Activated T-cell treated with anti-CD3 and anti-CD28 coated beads for 24 hours (primary cell): Measurements from ENCODE around the gene SPRED2.

Experiments used
- DNase-seq: peaks from one replicate; pipeline ENCODE4 v3.0.0-alpha.2; 2020; ENCODE audit warnings: low read depth

Gene SPRED2

GRCh38 chr2:65383541-65384488 lies 48.6 kb downstream of the SPRED2 start:
- no peak for DNase-seq

DNA sequence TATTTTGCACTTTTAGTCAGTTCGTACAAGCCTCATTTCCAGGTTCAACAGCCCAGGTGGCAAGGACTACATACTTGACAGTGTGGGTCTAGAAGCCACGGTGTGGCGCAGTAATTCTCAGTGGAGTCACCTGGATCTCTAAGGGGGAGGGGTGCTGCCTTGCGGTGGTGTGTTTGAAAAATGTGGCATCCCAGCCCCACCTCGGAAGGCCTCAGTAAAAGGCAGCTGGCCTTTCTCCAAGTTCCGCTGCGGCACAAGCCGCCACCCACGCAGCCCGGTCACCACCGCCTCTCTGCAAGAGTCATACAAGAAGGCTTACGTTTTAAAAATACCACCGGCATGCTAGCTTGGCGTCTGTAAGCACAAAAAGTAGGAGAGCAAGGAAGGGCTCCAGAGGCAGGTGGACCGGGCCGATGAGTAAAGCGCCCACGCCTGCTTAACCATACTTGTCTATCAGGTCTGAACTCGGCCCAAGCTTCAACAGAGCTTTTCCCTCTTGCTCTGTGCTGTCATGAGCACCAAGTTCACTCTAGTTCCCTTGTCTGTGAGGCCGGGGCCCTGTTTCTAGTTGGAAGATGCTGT lies 49.5 kb downstream of the SPRED2 start:
- DNase-seq: peak; percentile 80

DNA sequence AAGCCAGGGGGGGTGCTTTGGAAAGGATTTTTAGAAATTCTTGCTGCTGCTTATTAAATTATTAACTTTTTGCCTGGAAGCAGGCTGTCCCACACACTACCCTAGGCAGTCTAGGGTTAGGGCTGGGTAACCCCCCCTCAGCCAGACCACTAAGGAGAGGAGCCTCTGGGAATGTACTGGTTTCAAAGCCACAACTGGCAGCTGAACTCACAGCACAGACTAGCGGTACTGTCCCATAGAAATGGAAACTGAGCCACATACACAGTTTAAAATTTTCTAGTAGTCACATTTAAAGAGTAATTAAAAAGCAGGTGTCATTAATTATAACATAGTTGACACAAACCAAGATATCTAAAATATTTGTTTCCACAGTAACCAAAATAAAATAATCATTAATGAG lies 50.1 kb downstream of the SPRED2 start:
- DNase-seq: no peak

GRCh38 chr2:65381607-65382051 lies 50.8 kb downstream of the SPRED2 start:
- DNase-seq: no peak

DNA sequence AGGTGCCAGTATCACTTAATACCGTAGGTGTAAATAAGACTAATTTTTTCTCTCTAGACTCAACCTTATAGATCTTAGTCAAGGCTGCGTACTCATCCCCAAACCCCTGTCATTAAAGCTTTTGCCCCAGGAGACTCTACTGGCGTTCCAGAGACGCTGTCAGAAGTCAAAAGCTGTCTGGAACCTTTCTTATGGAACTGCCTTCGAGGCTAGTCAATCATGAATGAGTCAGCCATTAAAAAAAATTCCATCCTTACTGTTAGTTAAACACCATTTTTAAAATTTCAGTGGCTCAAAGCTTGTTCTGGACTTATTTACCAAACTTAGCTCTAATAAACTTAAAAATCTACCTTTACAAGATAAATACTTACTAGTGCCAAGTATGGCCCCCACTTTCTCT lies 52.1 kb downstream of the SPRED2 start:
- DNase-seq: no peak

DNA sequence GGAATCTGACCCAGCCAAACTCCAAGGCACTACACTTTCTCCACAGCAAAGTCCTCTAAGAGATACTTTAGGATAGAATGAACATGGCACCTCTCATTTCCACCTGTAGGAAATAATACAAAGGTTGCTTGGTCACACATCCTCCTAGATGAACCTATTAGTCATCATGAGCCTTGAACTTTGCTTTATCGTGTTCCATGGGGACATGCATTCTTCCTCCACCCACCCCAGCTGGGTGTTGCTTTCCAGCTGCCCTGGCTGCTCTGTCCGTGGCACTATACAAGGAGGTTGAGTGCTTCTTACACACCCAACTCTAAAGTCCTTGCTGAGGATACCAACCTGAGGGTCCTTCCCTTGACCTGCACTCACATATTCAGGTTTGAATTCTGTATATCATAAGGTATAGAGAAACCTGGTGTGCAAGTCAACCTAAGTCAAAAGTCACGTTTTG lies 52.7 kb downstream of the SPRED2 start:
- DNase-seq: no peak

GRCh38 chr2:65379223-65379622 lies 53.2 kb downstream of the SPRED2 start:
- DNase-seq: no peak

GRCh38 chr2:65378290-65378689 lies 54.1 kb downstream of the SPRED2 start:
- DNase-seq: no peak

GRCh38 chr2:65377556-65378192 lies 54.7 kb downstream of the SPRED2 start:
- DNase-seq: no peak

- no peak for DNase-seq
Observed at GRCh38 chr2:65375723-65376122, 56.7 kb downstream of the SPRED2 start.

DNA sequence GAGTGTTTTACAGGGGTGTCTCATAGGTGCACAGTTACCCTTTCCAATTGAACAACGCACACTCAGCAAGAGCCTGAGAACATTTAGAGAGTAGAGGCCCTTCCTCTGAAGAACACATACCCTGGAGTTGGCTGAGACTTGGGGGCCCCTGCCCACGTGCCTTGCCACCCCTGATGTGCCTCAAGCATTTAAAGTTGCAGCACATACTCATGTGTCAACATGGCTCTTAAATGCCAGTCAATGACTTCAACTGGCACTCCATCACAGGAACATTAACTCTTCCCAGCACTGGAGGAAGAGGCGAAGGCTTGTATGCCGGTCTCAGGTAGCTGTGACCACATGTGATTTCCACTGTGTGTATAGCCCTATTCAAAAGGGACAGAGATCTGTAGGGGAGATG lies 57.4 kb downstream of the SPRED2 start:
- DNase-seq: no peak

- DNase-seq: no peak
Observed at GRCh38 chr2:65374575-65374974, 57.8 kb downstream of the SPRED2 start.

GRCh38 chr2:65373365-65373918 lies 59.0 kb downstream of the SPRED2 start:
- DNase-seq: no peak

DNA sequence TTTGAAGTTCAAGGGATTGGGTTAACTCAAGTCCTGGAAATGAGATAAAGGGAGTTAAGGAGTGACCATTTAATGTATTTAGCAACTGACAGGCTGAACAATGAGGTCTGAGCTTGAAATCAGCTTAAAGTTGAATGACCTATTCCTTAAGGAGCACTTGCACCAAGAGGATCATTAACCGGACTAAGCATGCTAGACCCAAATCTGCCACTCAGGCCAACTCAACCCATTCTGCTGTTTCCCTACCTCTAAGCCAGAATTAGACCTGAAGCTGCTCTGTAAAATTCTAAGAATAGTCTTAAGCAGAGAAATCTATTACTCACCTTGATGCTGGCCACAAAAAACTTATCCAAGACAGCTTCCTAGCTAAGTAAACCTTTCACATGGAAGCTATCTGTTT lies 59.8 kb downstream of the SPRED2 start:
- no peak for DNase-seq

GRCh38 chr2:65371074-65371434 lies 61.3 kb downstream of the SPRED2 start:
- no peak for DNase-seq

GRCh38 chr2:65370387-65371073 lies 61.9 kb downstream of the SPRED2 start:
- no peak for DNase-seq

- DNase-seq: no peak
Observed at GRCh38 chr2:65369980-65370379, 62.4 kb downstream of the SPRED2 start.

DNA sequence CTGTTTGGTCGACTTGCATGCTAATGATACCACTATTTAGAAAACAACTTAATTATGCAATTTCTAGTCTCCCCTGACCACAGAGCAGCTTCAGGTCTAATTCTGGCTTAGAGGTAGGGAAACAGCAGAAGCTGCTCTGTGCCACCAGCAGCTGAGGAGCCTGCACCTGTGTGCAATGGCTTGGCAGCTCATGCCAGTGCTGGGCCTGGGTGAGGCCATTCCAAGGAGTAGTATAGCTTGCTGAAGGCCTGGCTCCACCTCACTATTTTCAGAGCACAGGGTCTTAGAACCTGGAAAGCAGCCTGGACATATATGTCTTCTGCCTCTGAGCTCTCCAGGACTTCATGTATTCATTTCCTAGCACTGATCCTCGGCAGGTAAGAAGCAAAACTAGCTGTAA lies 62.8 kb downstream of the SPRED2 start:
- DNase-seq: no peak

GRCh38 chr2:65368468-65368867 lies 63.9 kb downstream of the SPRED2 start:
- DNase-seq: no peak

DNA sequence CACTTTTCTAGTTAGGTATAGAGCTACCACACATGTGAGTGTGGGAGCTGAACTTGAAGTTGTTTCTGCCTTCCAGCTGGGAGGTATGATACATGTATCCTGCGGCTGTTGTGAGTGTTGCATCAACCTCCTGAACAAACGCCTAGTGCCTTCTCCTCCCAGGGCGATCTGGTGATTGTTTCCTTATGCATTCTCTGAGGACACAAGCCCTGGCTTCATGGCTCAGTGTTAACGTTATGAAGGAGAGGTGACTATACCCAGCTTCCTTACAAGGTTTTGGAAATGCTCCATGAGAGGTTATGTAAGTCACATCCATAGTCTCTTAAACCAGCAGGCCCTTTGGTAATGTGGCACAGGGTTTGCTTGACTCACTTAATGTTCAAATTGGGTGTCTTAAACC lies 64.9 kb downstream of the SPRED2 start:
- DNase-seq: no peak

DNA sequence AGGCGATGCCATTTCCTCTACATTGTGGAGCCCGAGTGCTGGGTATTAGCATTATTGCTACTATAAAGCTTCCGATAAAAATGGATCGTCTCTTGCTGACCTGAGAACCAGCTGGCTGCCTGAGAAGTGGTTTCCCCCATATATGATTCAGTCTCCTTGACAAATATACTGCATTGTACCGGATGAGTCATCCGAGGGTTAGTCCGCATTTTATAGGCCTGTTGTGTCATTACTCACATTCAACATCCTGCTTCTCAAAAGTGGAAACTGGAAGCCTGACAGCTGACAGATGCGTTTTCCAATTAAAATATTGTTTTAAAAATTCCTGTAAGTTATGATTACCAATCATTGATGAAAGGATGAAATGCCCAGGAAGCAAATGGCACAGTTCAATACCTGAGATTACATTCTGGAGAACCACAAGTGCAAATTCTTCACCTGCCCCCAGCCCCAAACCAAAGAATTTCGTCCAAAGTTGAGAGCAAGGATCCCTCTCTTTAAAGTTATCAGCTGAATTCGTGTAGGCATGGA lies 65.7 kb downstream of the SPRED2 start:
- DNase-seq: peak; percentile 25
